SK-N-MC (cell line): ENCODE measurements around the gene PSMB3.
"Not testable (repeated sequence)": the region's sequence is repeated elsewhere in the genome, so short reads cannot be mapped to it uniquely, and the experiment has no call there.

Experiments
- DNase-seq: peaks from one replicate; pipeline ENCODE4 v3.0.0-alpha.2; 2011; ENCODE audit warnings: low read depth, low spot score
- H3K27ac ChIP-seq: fragments of 200-600 bp; sonication (generic); 2 replicates; pipeline ENCODE4 v1.5.1; 2016; ENCODE audit warnings: mixed run types
- H3K36me3 ChIP-seq: fragments of 200-600 bp; sonication (generic); 2 replicates; pipeline ENCODE4 v1.6.1; 2017; ENCODE audit warnings: antibody characterized with exemption, low read length, mixed read lengths; ENCODE audit not compliant: insufficient read depth
- H3K4me3 ChIP-seq: fragments of 200-600 bp; sonication (generic); 2 replicates; pipeline ENCODE4 v1.5.1; 2016
- H3K9ac ChIP-seq: fragments of 200-600 bp; sonication (generic); 2 replicates; pipeline ENCODE4 v1.8.0; 2017; ENCODE audit warnings: mixed run types, mixed read lengths; ENCODE audit not compliant: insufficient read length
- H3K9me3 ChIP-seq: fragments of 200-600 bp; sonication (generic); 2 replicates; pipeline ENCODE4 v1.6.1; 2017; ENCODE audit warnings: low read depth, mild to moderate bottlenecking, antibody characterized with exemption, low read length, moderate library complexity, mixed read lengths
- EZH2 ChIP-seq: fragments of 200-600 bp; sonication (generic); IDR thresholded peaks from one replicate; pipeline ENCODE4 v1.6.1; 2017; ENCODE audit warnings: antibody characterized with exemption
- FOXP2 ChIP-seq: optimal IDR thresholded peaks from 2 replicates; pipeline ENCODE3; 2011; ENCODE audit warnings: mild to moderate bottlenecking, moderate library complexity; ENCODE audit not compliant: insufficient read depth; ENCODE audit errors: extremely low read length, control extremely low read depth
- POLR2AphosphoS5 ChIP-seq: IDR thresholded peaks from 2 replicates; pipeline ENCODE4 v1.6.1; 2012; ENCODE audit warnings: mild to moderate bottlenecking, low read depth, low read length, borderline replicate concordance

The PSMB3 gene

GRCh38 chr17:38789185-38789584, 36.6 kb downstream of the PSMB3 start:
- Histone ChIP-seq H3K36me3 (peaks cover 33% of the 10 kb centered on the region), H3K9me3 (no peaks in the 10 kb centered on the region), H3K4me3 (no peak overlapping the region), H3K9ac (no peak overlapping the region), H3K27ac (no peak overlapping the region)
- no peak for DNase-seq
- no peak for TF ChIP-seq FOXP2
- no peak for TF ChIP-seq POLR2AphosphoS5
- TF ChIP-seq EZH2, result no peak

DNA sequence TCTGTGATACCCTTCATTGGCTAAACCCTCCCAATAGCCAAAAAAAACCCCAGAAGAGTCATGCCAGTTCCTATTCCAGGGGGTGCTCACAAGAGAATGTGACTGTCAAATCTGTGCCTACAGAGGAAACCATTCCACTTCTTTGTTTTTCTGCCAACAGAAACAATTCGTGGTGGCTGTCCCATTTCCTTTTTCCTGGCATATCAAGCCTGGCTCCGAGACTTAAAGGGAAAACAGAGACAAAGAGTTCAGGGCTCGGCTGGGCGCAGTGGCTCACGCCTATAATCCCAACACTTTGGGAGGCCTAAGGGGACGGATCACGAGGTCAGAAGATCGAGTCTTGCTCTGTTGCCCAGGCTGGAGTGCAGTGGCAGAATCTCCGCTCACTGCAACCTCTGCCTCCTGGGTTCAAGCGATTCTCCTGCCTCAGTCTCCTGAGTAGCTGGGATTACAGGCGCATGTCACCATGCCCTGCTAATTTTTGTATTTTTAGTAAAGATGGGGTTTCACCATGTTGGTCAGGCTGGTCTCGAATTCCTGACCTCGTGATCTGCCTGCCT, 37.7 kb downstream of the PSMB3 start:
- not testable (repeated sequence) for H3K9ac ChIP-seq, DNase-seq, H3K9me3 ChIP-seq, H3K27ac ChIP-seq, H3K4me3 ChIP-seq
- H3K36me3 ChIP-seq, result peaks cover 25% of the 10 kb centered on the region

DNA sequence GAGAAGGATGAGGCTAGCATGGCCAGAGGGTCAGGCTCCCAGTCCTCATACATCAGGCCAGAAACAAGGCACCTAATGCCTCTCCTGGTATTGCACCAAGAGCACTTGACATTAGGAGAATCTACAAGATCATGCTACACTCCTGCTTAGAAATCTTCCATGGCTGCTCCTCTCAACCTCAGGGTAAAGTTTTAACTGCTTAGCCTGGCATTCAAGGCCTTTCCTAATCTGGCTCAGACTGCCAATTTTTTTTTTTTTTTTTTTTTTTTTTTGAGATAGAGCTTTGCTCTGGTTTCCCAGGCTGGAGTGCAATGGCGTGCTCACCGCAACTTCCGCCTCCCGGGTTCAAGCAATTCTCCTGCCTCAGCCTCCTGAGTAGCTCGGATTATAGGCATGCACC, 38.6 kb downstream of the PSMB3 start:
- peaks cover 23% of the 10 kb centered on the region for H3K36me3 ChIP-seq
- TF ChIP-seq FOXP2 (no peak), EZH2 (no peak), POLR2AphosphoS5 (no peak)
- no peak for DNase-seq
- no peak overlapping the region for H3K4me3 ChIP-seq
- no peaks in the 10 kb centered on the region for H3K9me3 ChIP-seq
- no peak overlapping the region for H3K9ac ChIP-seq
- H3K27ac ChIP-seq, result no peak overlapping the region; the same call in 1 of the 2 replicates

GRCh38 chr17:38794221-38794620, 41.7 kb downstream of the PSMB3 start:
- Histone ChIP-seq H3K36me3 (peaks cover 25% of the 10 kb centered on the region), H3K27ac (peak overlapping the region; percentile 19; the same call in 1 of the 2 replicates), H3K4me3 (no peak overlapping the region), H3K9ac (no peak overlapping the region), H3K9me3 (no peaks in the 10 kb centered on the region)
- DNase-seq, result no peak
- TF ChIP-seq EZH2 (no peak), POLR2AphosphoS5 (no peak), FOXP2 (no peak)

DNA sequence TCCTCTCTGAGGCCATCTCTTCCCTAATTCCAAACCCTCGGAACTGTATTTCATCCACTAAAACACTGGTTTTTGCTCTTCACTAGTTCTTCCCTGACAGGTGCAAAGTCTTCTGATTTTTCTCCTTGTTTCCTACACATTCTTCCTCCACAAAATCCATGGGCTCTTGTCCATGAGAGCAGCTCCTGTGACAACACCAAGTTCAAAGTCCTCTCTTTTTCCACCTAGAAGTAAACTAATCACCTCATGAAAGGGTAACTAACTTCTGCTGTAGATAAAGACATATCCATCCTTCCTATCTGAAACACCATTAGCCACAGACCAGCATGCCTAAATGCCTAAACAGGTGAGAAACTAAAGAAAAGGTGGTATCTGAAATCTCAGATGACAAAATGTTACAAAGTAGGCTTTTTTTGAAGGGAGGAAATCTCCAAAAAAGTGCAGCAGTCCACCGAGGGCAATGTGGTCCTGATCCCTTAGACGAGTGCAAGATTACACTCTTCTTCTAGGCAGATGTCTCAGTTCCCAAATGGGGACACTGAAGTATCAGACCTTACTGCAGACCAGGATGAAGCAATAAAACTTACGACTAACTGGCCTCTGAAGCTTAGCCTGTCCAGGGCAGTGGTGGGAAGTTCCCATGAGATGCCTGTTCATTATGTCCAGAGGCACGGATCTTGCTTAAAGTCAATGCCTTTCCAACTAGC, 44.1 kb downstream of the PSMB3 start:
- peaks cover 33% of the 10 kb centered on the region for H3K36me3 ChIP-seq
- no peak for TF ChIP-seq EZH2
- no peak for TF ChIP-seq FOXP2
- no peak for TF ChIP-seq POLR2AphosphoS5
- DNase-seq, result no peak
- H3K9me3 ChIP-seq, result no peaks in the 10 kb centered on the region
- no peak overlapping the region for H3K9ac ChIP-seq
- H3K4me3 ChIP-seq, result no peak overlapping the region
- no peak overlapping the region for H3K27ac ChIP-seq

DNA sequence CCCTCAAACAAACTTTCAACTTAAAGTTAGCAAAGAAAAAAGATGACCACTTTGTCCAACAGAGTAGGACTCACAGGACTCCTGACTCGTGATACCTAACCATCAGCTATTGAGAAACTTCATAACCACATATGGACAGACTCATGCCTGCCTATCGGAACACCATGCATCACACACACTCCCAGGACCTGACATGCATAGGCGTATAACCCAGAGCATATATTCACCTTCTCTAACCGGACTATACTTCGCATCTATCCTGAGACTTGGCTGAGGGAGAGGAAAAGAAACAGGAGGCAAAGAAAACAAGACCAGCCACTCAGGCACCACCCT, 44.6 kb downstream of the PSMB3 start:
- no peak for DNase-seq
- Histone ChIP-seq H3K9me3 (no peaks in the 10 kb centered on the region), H3K27ac (no peak overlapping the region), H3K9ac (no peak overlapping the region), H3K4me3 (peak overlapping the region; percentile 22; the same call in 1 of the 2 replicates), H3K36me3 (peaks cover 38% of the 10 kb centered on the region)
- TF ChIP-seq POLR2AphosphoS5 (no peak), FOXP2 (no peak), EZH2 (no peak)

GRCh38 chr17:38797828-38798227, 45.3 kb downstream of the PSMB3 start:
- H3K9ac ChIP-seq, result peak overlapping the region; percentile 90
- H3K9me3 ChIP-seq, result no peaks in the 10 kb centered on the region
- H3K4me3 ChIP-seq, result peak overlapping the region; percentile 93
- no peak overlapping the region for H3K27ac ChIP-seq
- no peak for DNase-seq
- no peak for TF ChIP-seq POLR2AphosphoS5
- no peak for TF ChIP-seq FOXP2
- TF ChIP-seq EZH2, result no peak
- H3K36me3 ChIP-seq, result peaks cover 41% of the 10 kb centered on the region

DNA sequence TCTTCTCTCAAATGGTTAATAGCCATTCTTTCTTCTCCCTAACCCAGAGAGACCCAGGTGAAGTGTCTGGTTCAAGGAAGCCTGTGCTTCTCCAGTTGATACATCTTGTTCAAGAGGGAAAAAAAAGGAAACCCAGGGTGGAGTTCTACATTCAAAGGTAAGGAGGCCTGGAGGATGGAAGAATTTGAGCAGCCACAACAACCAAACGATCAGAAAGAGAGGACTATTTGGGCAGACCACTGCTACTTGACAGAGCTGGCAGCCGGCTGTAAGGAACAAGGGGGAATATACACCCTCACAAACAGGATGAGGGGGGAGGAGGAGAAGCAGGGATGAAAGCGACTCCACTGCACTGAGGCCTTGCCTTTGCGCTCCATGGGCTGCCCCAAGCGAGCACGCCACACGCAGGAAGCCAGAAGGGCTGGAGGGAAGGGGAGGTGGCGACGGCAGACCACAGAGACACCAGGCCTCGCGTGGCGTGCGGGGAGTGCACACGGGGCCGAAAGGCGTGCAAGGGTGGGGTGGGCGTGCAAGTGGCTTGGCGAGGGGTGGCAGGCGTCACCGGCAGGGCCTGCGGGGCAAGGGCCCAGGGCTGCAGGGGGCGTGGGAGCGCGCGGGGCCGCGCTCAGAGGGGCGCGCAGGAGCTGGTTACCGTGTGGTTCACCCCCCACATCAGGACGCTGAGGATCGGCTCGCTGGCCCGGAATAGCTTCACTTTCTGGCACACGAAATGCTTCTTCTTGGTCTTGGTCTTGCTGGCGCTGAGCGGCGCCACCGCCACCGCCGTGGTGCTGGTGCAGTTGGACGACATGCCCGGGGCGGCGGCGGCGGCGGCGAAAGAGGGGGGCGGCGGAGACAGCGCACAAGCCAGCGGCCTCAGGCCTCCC, 46.3 kb downstream of the PSMB3 start:
- no peak for DNase-seq
- Histone ChIP-seq H3K4me3 (peak overlapping the region; percentile 93), H3K27ac (peak overlapping the region; percentile 79), H3K9me3 (no peaks in the 10 kb centered on the region), H3K36me3 (peaks cover 45% of the 10 kb centered on the region), H3K9ac (peak overlapping the region; percentile 90)
- no peak for TF ChIP-seq FOXP2
